Measurements from ENCODE around the gene SELPLG.
"Not testable (repeated sequence)": the region's sequence is repeated elsewhere in the genome, so short reads cannot be mapped to it uniquely, and the experiment has no call there.

The SELPLG gene

GRCh38 chr12:108602209-108602705 lies 31.4 kb downstream of the SELPLG start:
- no peak for DNase-seq

- DNase-seq = no peak
Observed at GRCh38 chr12:108600702-108601007, 33.0 kb downstream of the SELPLG start.

GRCh38 chr12:108599948-108600701 lies 33.6 kb downstream of the SELPLG start:
- no peak for DNase-seq

GRCh38 chr12:108599541-108599940 lies 34.2 kb downstream of the SELPLG start:
- no peak for DNase-seq

- no peak for DNase-seq
Observed at GRCh38 chr12:108598553-108599250, 35.0 kb downstream of the SELPLG start.

- DNase-seq = no peak
Observed at GRCh38 chr12:108597559-108598471, 35.9 kb downstream of the SELPLG start, which contains the start of gene TMEM119. Gene TMEM119, minus strand, starts transcription at chr12:108598084. Its CDS starts 5,701 bp downstream, at chr12:108592383.

- no peak for DNase-seq
Observed at GRCh38 chr12:108596854-108597558, 36.7 kb downstream of the SELPLG start.

- no peak for DNase-seq
Observed at GRCh38 chr12:108595711-108596647, 37.7 kb downstream of the SELPLG start.

- no peak for DNase-seq
Observed at GRCh38 chr12:108594960-108595710, 38.6 kb downstream of the SELPLG start.

GRCh38 chr12:108594323-108594903 lies 39.3 kb downstream of the SELPLG start:
- DNase-seq = no peak

- DNase-seq = no peak
Observed at GRCh38 chr12:108592033-108592909, 41.4 kb downstream of the SELPLG start.

GRCh38 chr12:108591267-108591980 lies 42.3 kb downstream of the SELPLG start:
- DNase-seq = no peak

- DNase-seq = not testable (repeated sequence)
Observed at GRCh38 chr12:108590463-108590862, 43.2 kb downstream of the SELPLG start.

GRCh38 chr12:108589840-108590229 lies 43.9 kb downstream of the SELPLG start:
- DNase-seq = no peak

- DNase-seq = no peak
Observed at GRCh38 chr12:108589028-108589839, 44.5 kb downstream of the SELPLG start.

- DNase-seq = no peak
Observed at GRCh38 chr12:108587826-108588225, 45.9 kb downstream of the SELPLG start.

GRCh38 chr12:108586306-108586705 lies 47.4 kb downstream of the SELPLG start:
- no peak for DNase-seq

GRCh38 chr12:108585864-108586263 lies 47.8 kb downstream of the SELPLG start:
- no peak for DNase-seq

Measured in NCI-H510A (cell line).